ENCODE data around the gene CPN2. TPM values are rescaled to one million over a fixed set of nuclear protein-coding genes. Genes with fewer than 3 reads are reported as not detected.

CPN2 gene
- total and polyA plus RNA-seq, 10 of the 15 experiments (the other 5 are each of a cell fraction or from before 2014, with no cell fraction given): not detected

- Histone ChIP-seq H3K27me3 (replicated peaks in 1 of 2; ENCODE audit: control insufficient read depth in 2 of 2, insufficient read depth in 2 of 2, low read length in 1 of 2) (no peaks in the 10 kb centered on the region; a peak in 1 of 4 replicates), H3K4me1 (ENCODE audit: control insufficient read depth, insufficient read depth, low read length) (peaks cover 14% of the 10 kb centered on the region), H3K79me2 (ENCODE audit: control insufficient read depth, insufficient read depth, low read length) (no peaks in the 10 kb centered on the region), H4K20me1 (ENCODE audit: control insufficient read depth, insufficient read depth) (no peaks in the 10 kb centered on the region), H3K36me3 (ENCODE audit: control insufficient read depth in 2 of 2, insufficient read depth in 2 of 2, low read length in 1 of 2) (no peaks in the 10 kb centered on the region), H3K4me2 (ENCODE audit: control insufficient read depth, insufficient read depth) (no peak overlapping the region), H2AFZ (ENCODE audit: control insufficient read depth, low read depth, low read length) (no peak overlapping the region), H3K9ac (ENCODE audit: control insufficient read depth, insufficient read depth, low read length) (no peak overlapping the region), H3K4me3 (no peak overlapping the region), H3K9me3 (replicated peaks; ENCODE audit: control insufficient read depth, insufficient read depth, low read length) (peaks cover 7% of the 10 kb centered on the region; the same call in 1 of the 3 replicates), H3K27ac (ENCODE audit: control insufficient read depth, insufficient read depth) (no peak overlapping the region)
- DNase-seq (ENCODE audit: low read depth, low spot score): no peak
- RAD21 ChIA-PET (ENCODE audit: unreplicated experiment): interaction anchor here (0.9 to 2.3 kb wide), 4 partner anchors 178 to 649 kb away, joined by 3 to 35 read pairs (median 4); partner anchors contain the start of gene HES1
- no peak for TF ChIP-seq ZNF592 (IDR thresholded peaks at IDR 0.05)
- no peak for TF ChIP-seq SUPT20H (IDR thresholded peaks at IDR 0.05; ENCODE audit: borderline replicate concordance, control insufficient read depth, low read depth, low read length)
- TF ChIP-seq RUNX3 (IDR thresholded peaks at IDR 0.05; ENCODE audit: low read length): no peak
- no peak for TF ChIP-seq SIN3A (IDR thresholded peaks at IDR 0.05; ENCODE audit: low read depth, low read length)
- TF ChIP-seq ZNF24 (IDR thresholded peaks at IDR 0.05): no peak
- TF ChIP-seq NFYB (IDR thresholded peaks at IDR 0.05; ENCODE audit: insufficient read depth, low read depth, low read length): no peak
- TF ChIP-seq MEF2A (IDR thresholded peaks at IDR 0.05; ENCODE audit: insufficient read depth, low read depth, low read length): no peak
- SMC1A ChIA-PET (ENCODE audit: uncharacterized antibody, unreplicated experiment): interaction anchor here (0.9 to 1.3 kb wide), 4 partner anchors 8 to 676 kb away, joined by 3 to 4 read pairs (median 3); no protein-coding TSS in a partner anchor
- no peak for ATAC-seq
- POLR2A ChIA-PET: no interaction called here
- in situ Hi-C loops (cut with MboI) (loop anchor here (5.0 kb wide), 1 partner anchor 651 kb away; no protein-coding TSS in a partner anchor), intact Hi-C loops (cut with micrococcal nuclease; ENCODE audit: unreplicated experiment) (loop anchor here (2.0 to 10.0 kb wide), 5 partner anchors 177 to 649 kb away; partner anchors contain the start of gene HES1)
- BruUV-seq (replicated peaks): no TSS peak
- CTCF ChIA-PET: interaction anchor here (0.6 to 1.9 kb wide), 5 partner anchors 177 to 649 kb away, joined by 3 to 4 read pairs (median 3); no protein-coding TSS in a partner anchor
- no peak for FAIRE-seq
- 86% methylated on average over 15 of the region's 15 CpGs for WGBS (ENCODE audit: insufficient coverage, insufficient replicate concordance, low lambda C conversion rate, missing lambda C conversion rate)
These were observed 37.4 kb downstream of the CPN2 start for GRCh38 chr3:194313560-194314387.
